K562 (cell line): ENCODE measurements around the gene PLS1. TPM values are rescaled to one million over a fixed set of nuclear protein-coding genes. Genes with fewer than 3 reads are reported as not detected.

Source experiments
- ATF1 ChIP-seq, 2 experiments: fragments of 450-650 bp in 1 of 2; IDR thresholded peaks; 2 replicates each; pipeline ENCODE4 v1.6.1; 2016; ENCODE audit warnings: missing compliant biosample characterization in 1 of 2, missing genetic modification characterization in 1 of 2
- ATF7 ChIP-seq: fragments of 450-650 bp; IDR thresholded peaks from 2 replicates; pipeline ENCODE4 v1.7.1; 2014; ENCODE audit warnings: mild to moderate bottlenecking, moderate library complexity
- CREM ChIP-seq: IDR thresholded peaks from 2 replicates; pipeline ENCODE4 v1.6.1; 2014; ENCODE audit warnings: antibody characterized with exemption, low read depth
- DEAF1 ChIP-seq: fragments of 450-650 bp; formaldehyde crosslinking; IDR thresholded peaks from 2 replicates; pipeline ENCODE4 v1.4.0; 2020; ENCODE audit warnings: mild to moderate bottlenecking, moderate library complexity
- ETV1 ChIP-seq: fragments of 450-650 bp; conservative IDR thresholded peaks from 2 replicates; pipeline ENCODE4 v1.6.1; 2016; ENCODE audit warnings: missing genetic modification characterization, control low read depth, low read depth, missing compliant biosample characterization
- HLTF ChIP-seq: fragments of 450-650 bp; IDR thresholded peaks from 2 replicates; pipeline ENCODE4 v1.6.1; 2016
- HNRNPL ChIP-seq: fragments of 200-400 bp; formaldehyde crosslinking; IDR thresholded peaks from 2 replicates; pipeline ENCODE4 v1.6.1; 2017; ENCODE audit warnings: low read depth, mild to moderate bottlenecking, low read length
- IRF9 ChIP-seq: fragments of 450-650 bp; IDR thresholded peaks from 2 replicates; pipeline ENCODE4 v1.6.1; 2016; ENCODE audit warnings: missing biosample characterization, missing genetic modification characterization
- LARP7 ChIP-seq: fragments of 450-650 bp; IDR thresholded peaks from 2 replicates; pipeline ENCODE4 v1.6.1; 2016
- MXI1 ChIP-seq: IDR thresholded peaks from 2 replicates; pipeline ENCODE4 v1.6.1; 2011; ENCODE audit warnings: low read depth, mild to moderate bottlenecking, improper control_type of control experiment, low read length
- NFYB ChIP-seq: IDR thresholded peaks from 2 replicates; pipeline ENCODE4 v1.6.1; 2011; ENCODE audit warnings: mild to moderate bottlenecking, moderate library complexity; ENCODE audit not compliant: insufficient read length; ENCODE audit errors: extremely low read depth
- STAG1 ChIP-seq: sonication (generic); formaldehyde crosslinking; IDR thresholded peaks from 2 replicates; pipeline ENCODE4 v1.5.0; 2020; ENCODE audit warnings: missing genetic modification reagents, borderline replicate concordance
- SUPT5H ChIP-seq: fragments of 450-650 bp; IDR thresholded peaks from 2 replicates; pipeline ENCODE4 v1.6.1; 2016
- ZNF165 ChIP-seq: fragments of 250-450 bp; sonication (Bioruptor Pico); IDR thresholded peaks from 2 replicates; pipeline ENCODE4 v1.4.0; 2020; ENCODE audit warnings: borderline replicate concordance
- ZNF224 ChIP-seq: sonication (generic); formaldehyde crosslinking; IDR thresholded peaks from 2 replicates; pipeline ENCODE4 v1.8.0; 2022; ENCODE audit warnings: mild to moderate bottlenecking, missing genetic modification reagents
- polyA plus RNA-seq, 8 experiments: library from polyadenylated mRNA; depleted of rRNA in 4 of 8; stranded (reverse) in 5 of 8; unstranded in 3 of 8; fragments of >200 nt; fragmentation: Nextera tagmentation in 2 of 8; fragmentation: Illumina TruSeq in 1 of 8; extraction: Ambion mirVana in 2 of 8; extraction: Trizol in 1 of 8; gene quantifications; 2 replicates each; pipeline versions ENCODE4 v1.2.1 to v1.2.3, GENCODE V29; 2011 to 2014; ENCODE audit warnings: inconsistent platforms in 1 of 8, missing spikeins in 1 of 8
- total RNA-seq, 7 experiments: library from RNA; depleted of rRNA in 6 of 7; stranded (reverse); fragments of >200 nt in 6 of 7; fragmentation: Illumina TruSeq in 2 of 7; extraction: Trizol in 2 of 7; gene quantifications; 2 replicates each; pipeline versions ENCODE4 v1.2.1 to v1.2.3, GENCODE V29; 2011 to 2021; ENCODE audit warnings: low replicate concordance in 1 of 7

PLS1 gene
- total and polyA plus RNA-seq, 9 of the 15 experiments (the other 6 are each of a cell fraction or from before 2014, with no cell fraction given) = 6.1 to 21.3 (median 13.0) TPM

- TF ChIP-seq CREM (peak; percentile 86), HNRNPL (no peak), ZNF165 (CRISPR knock-in tag) (peak; percentile 43; the same call in 1 of the 2 replicates), ZNF224 (CRISPR knock-in tag) (peak; percentile 45; the same call in 1 of the 2 replicates), ETV1 (peak; percentile 98), DEAF1 (CRISPR knock-in tag) (no peak), ATF1 (CRISPR knock-in tag; IDR thresholded peaks at IDR 0.05) (no peak), ATF1 (tag; IDR thresholded peaks at IDR 0.05) (peak; percentile 92), HLTF (no peak), MXI1 (peak; percentile 76; the same call in 1 of the 2 replicates), IRF9 (tag) (no peak), ATF7 (peak; percentile 92), STAG1 (CRISPR knock-in tag) (no peak), NFYB (no peak), SUPT5H (peak; percentile 83), LARP7 (no peak)
Measured at GRCh38 chr3:142578329-142579223, 17.6 kb upstream of the PLS1 start, which contains the start of gene ATR (continued).
